ENCODE results near the gene NANP.
A peak's percentile ranks its signal among the peaks of the same experiment; 100 is the strongest.
"Not testable (repeated sequence)": the region's sequence is repeated elsewhere in the genome, so short reads cannot be mapped to it uniquely, and the experiment has no call there.

Gene NANP

DNA sequence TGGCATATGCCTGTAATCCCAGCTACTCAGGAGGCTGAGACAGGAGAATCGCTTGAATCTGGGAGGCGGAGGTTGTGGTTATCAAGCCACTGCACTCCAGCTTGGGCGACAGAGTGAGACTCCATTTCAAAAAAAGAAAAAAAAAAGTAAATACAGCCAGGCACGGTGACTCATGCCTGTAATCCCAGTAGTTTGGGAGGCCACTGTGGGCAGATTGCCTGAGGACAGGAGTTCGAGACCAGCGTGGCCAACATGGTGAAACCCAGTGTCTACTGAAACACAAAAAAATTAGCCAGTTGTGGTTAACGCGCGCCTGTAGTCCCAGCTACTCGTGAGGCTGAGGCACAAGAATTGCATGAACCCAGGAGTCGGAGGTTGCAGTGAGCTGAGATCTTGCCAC lies 36.9 kb downstream of the NANP start:
- DNase-seq, result no peak
- Histone ChIP-seq H3K9me3 (ENCODE audit: severe bottlenecking) (no peaks in the 10 kb centered on the region), H3K36me3 (peaks cover 4% of the 10 kb centered on the region), H3K27me3 (ENCODE audit: insufficient read depth, low read depth, severe bottlenecking) (no peaks in the 10 kb centered on the region), H3K27ac (no peak overlapping the region), H3K4me3 (ENCODE audit: low read depth, low read length) (no peak overlapping the region)
- TF ChIP-seq, protein P1, sequence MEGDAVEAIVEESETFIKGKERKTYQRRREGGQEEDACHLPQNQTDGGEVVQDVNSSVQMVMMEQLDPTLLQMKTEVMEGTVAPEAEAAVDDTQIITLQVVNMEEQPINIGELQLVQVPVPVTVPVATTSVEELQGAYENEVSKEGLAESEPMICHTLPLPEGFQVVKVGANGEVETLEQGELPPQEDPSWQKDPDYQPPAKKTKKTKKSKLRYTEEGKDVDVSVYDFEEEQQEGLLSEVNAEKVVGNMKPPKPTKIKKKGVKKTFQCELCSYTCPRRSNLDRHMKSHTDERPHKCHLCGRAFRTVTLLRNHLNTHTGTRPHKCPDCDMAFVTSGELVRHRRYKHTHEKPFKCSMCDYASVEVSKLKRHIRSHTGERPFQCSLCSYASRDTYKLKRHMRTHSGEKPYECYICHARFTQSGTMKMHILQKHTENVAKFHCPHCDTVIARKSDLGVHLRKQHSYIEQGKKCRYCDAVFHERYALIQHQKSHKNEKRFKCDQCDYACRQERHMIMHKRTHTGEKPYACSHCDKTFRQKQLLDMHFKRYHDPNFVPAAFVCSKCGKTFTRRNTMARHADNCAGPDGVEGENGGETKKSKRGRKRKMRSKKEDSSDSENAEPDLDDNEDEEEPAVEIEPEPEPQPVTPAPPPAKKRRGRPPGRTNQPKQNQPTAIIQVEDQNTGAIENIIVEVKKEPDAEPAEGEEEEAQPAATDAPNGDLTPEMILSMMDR (IDR thresholded peaks at IDR 0.05; ENCODE audit: low read depth, low read length), result no peak

DNA sequence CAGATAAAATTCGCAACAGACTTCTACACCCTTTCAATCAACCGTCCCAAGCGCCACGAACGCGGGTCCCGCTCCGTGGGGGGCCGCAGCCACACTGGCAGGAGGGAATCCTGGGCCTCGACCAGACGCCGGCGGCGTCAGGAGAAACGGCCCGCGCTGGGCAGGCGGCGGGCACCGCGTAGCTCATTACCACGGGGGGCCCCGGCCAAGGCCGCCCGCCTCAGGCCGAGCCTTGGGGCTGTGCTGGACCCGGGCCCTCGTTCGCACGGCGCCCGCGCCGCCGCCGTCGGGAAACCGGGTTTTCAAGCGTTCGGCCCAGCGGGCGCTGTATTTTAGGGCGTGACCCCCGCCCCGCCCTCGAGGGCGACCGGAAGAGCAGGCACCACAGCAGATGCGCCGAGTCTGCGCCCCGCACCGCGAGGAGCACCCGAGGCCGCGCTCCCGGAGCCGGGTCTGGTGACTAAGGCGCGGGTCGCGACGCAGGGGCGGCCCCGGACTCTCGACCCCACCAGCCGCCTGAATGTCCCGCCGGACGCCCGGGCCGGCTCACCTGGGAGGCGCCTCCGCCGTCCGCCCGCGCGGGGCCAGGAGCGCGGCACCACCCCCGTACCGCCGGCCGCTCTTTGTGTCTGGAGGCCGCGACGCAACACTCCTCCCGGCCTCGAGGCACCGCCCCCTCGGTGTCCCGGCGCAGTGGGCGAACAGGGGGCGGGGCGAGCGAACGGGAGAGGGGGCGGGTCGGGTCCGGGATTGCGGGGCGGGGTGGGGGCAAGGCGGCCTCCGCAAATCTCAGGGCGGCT lies 38.7 kb downstream of the NANP start, which contains the start of gene NINL:
Gene NINL, minus strand, starts transcription at position 627 of the 800 bp plus-strand sequence. CDS start 58,944 bp downstream, outside the sequence.
- Histone ChIP-seq H3K27me3 (ENCODE audit: insufficient read depth, low read depth, severe bottlenecking) (no peaks in the 10 kb centered on the region), H3K36me3 (peaks cover 19% of the 10 kb centered on the region), H3K9me3 (ENCODE audit: severe bottlenecking) (no peaks in the 10 kb centered on the region), H3K27ac (peak within 1 kb of the TSS; percentile 91), H3K4me3 (ENCODE audit: low read depth, low read length) (peak within 1 kb of the TSS; percentile 50)
- DNase-seq, result peak; percentile 88
- TF ChIP-seq, protein P1 (IDR thresholded peaks at IDR 0.05; ENCODE audit: low read depth, low read length), result no peak

DNA sequence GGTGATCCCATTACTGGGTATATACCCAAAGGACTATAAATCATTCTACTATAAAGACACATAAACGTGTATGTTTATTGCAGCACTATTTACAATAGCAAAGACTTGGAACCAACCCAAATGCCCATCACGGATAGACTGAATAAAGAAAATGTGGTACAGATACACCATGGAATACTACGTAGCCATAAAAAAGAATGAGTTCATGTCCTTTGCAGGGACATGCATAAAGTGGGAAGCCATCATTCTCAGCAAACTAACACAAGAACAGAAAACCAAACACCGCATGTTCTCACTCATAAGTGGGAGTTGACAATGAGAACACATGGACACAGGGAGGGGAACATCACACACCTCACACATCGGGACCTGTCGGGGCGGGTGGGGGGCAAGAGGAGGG lies 40.2 kb downstream of the NANP start:
- H3K36me3 ChIP-seq, result peaks cover 29% of the 10 kb centered on the region
- not testable (repeated sequence) for H3K9me3 ChIP-seq (ENCODE audit: severe bottlenecking); DNase-seq; H3K27me3 ChIP-seq (ENCODE audit: insufficient read depth, low read depth, severe bottlenecking); H3K27ac ChIP-seq; H3K4me3 ChIP-seq (ENCODE audit: low read depth, low read length)

DNA sequence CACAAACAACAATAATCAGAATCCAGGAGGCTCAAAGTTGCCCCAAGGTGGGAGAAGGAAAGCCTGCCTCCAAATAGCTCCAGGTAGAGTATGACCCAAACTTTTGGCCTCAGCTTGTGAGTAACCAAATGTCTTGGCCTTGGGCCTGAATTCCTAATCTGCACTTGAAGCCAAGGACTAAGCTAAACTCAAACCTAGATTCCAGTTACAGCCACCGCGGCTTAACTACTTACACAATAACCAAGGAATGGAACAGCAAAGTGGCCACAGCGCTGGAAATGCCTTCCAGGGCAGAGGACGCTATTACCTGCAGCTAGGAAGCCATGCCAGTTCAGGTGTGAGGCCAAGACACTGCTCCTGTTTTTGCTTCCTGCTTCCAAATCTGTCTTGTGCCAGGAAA lies 43.1 kb downstream of the NANP start:
- Histone ChIP-seq H3K36me3 (peaks cover 39% of the 10 kb centered on the region), H3K4me3 (ENCODE audit: low read depth, low read length) (no peak overlapping the region), H3K27me3 (ENCODE audit: insufficient read depth, low read depth, severe bottlenecking) (no peaks in the 10 kb centered on the region), H3K9me3 (ENCODE audit: severe bottlenecking) (no peaks in the 10 kb centered on the region), H3K27ac (no peak overlapping the region)
- TF ChIP-seq, protein P1 (IDR thresholded peaks at IDR 0.05; ENCODE audit: low read depth, low read length), result no peak
- no peak for DNase-seq

DNA sequence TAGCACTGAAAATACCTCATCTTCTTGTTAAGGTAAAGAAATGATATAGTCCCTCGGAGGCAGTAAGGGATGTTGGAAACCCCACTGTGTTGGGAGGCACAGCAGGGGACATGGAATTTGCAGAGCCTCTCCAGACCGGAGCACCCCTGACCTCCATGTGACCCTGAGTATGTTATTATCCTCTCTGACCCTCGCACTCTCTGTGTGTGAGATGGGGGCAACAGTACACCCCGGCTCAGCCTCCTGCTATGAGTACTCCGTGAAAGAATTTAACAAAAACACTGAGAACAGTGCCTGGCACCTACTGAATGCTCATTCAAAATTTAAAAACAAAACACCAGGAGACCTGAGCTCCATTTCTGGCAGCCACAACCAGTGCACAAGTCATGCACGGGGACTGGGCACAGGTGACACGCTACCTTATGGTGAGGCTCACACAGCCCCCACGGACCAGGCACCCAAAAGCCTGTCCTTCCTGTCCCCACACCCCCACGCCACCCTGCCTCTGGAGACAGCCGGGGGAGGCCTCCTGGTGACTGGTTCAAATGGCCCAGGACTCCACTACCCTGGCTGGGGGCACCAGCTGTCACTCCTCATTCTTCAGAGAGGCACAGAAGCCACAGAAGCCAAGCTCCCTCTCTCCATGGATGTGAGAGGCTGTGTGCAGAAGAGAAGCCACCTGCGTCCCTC lies 44.6 kb downstream of the NANP start:
- Histone ChIP-seq H3K27ac (no peak overlapping the region), H3K27me3 (ENCODE audit: insufficient read depth, low read depth, severe bottlenecking) (no peaks in the 10 kb centered on the region), H3K4me3 (ENCODE audit: low read depth, low read length) (no peak overlapping the region), H3K9me3 (ENCODE audit: severe bottlenecking) (no peaks in the 10 kb centered on the region), H3K36me3 (peaks cover 39% of the 10 kb centered on the region)
- DNase-seq, result no peak
- TF ChIP-seq, protein P1 (IDR thresholded peaks at IDR 0.05; ENCODE audit: low read depth, low read length), result no peak

DNA sequence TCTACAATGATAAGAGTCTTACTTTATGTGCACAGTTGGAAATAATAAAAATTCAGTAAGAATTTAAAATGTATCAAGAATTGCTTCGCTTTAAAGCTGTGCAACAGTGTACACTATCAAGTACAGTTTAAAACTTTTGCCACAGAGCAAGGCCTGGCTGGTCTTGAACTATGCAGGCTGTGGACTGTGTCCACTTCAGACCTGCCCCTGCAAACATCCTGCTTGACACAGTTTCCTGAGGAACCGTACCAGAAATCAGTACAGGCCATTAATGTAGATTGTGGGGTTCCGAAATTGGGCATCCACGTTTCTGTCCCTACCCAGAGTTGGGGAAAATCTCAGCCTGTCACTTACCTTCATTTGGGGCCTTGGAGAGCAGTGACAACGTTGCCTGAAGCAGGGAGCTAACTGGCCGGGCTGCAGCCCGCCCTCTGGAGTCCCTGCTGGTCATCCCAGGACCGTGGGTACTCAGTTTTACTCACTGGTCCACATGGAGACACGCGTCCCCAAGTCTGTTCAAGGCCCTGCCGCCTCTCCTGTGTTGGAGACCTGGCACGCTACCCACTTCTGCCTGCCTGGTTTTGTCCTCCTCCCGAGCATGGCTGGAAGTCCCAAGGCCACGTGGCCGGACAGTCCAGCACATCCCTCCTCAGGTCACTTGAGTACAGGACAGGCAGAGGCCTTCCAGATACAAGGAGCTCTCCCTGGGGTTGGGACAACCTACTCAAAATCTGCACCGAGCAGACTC lies 46.9 kb downstream of the NANP start:
- TF ChIP-seq, protein P1 (IDR thresholded peaks at IDR 0.05; ENCODE audit: low read depth, low read length), result no peak
- no peak overlapping the region for H3K4me3 ChIP-seq (ENCODE audit: low read depth, low read length)
- H3K36me3 ChIP-seq, result peaks cover 39% of the 10 kb centered on the region
- H3K27ac ChIP-seq, result no peak overlapping the region
- H3K27me3 ChIP-seq (ENCODE audit: insufficient read depth, low read depth, severe bottlenecking), result no peaks in the 10 kb centered on the region
- no peak for DNase-seq
- no peaks in the 10 kb centered on the region for H3K9me3 ChIP-seq (ENCODE audit: severe bottlenecking)
